ENCODE measurements around the gene PCBP3. TPM values are rescaled to one million over a fixed set of nuclear protein-coding genes. Genes with fewer than 3 reads are reported as not detected.

The PCBP3 gene
- total and polyA plus RNA-seq, 2 of the 8 experiments (the other 6 are each of a cell fraction or from before 2014, with no cell fraction given): 3.5 to 6.3 TPM

DNA sequence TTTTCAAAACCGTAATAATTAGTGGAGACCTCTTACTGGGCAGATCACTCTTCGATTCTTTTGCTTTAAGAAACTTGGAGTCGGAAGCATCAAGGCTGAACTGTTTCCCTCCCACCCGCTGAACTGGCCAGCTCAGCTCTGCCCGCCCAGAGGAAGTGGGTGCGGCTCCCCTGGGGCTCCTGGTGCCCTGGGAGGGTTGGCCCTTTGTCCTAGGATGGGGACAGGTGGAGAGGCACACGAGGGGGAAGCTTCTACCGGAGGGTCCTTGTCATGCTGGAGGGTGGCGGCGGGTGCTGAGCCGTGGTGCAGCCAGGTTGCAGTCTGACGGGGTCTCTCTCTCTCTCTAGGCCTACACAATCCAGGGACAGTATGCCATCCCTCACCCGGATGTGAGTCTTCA lies 273.7 kb downstream of the PCBP3 start:
- no peak overlapping the region for H3K14ac ChIP-seq (ENCODE audit: insufficient read length)
- no peak overlapping the region for H4K91ac ChIP-seq (replicated peaks; ENCODE audit: insufficient read length, low read length)
- no peak overlapping the region for H2AK5ac ChIP-seq (ENCODE audit: low read depth, low read length)
- H3K4me2 ChIP-seq (ENCODE audit: insufficient read depth in 1 of 2, low read depth in 2 of 2, low read length in 2 of 2): no peak overlapping the region
- H3K4me1 ChIP-seq (replicated peaks in 1 of 4; ENCODE audit: control insufficient read depth in 3 of 4, insufficient read depth in 4 of 4, low read length in 3 of 4): no peaks in the 10 kb centered on the region
- no peak overlapping the region for H3K9ac ChIP-seq (replicated peaks in 1 of 4; ENCODE audit: extremely low read depth in 1 of 4, low read depth in 3 of 4, low read length in 3 of 4)
- no peaks in the 10 kb centered on the region for H3K23me2 ChIP-seq (ENCODE audit: low read depth, low read length)
- no peak for DNase-seq (ENCODE audit: low read depth in 1 of 2, low spot score in 2 of 2)
- no peaks in the 10 kb centered on the region for H3K79me2 ChIP-seq (ENCODE audit: control insufficient read depth in 1 of 2, insufficient read depth in 2 of 2, low read length in 2 of 2)
- H2BK120ac ChIP-seq (replicated peaks; ENCODE audit: low read depth, low read length): no peak overlapping the region
- H3K18ac ChIP-seq (ENCODE audit: extremely low read depth, low read length): no peak overlapping the region
- ChIA-PET POLR2A (ENCODE audit: partially characterized antibody) (no interaction called here), CTCF (ENCODE audit: partially characterized antibody) (interaction anchor here (0.9 to 1.6 kb wide), 2 partner anchors 12 to 54 kb away, joined by 3 read pairs; no protein-coding TSS in a partner anchor)
- no peak overlapping the region for H4K8ac ChIP-seq (ENCODE audit: extremely low read depth, insufficient read depth, low read length)
- no peak overlapping the region for H3K23ac ChIP-seq (ENCODE audit: insufficient read length)
- no peak overlapping the region for H3K56ac ChIP-seq (replicated peaks; ENCODE audit: insufficient read length, low read depth, low read length)
- H3K79me1 ChIP-seq (ENCODE audit: low read depth, low read length): no peaks in the 10 kb centered on the region; the same call in 1 of the 2 replicates
- H3K4me3 ChIP-seq (ENCODE audit: extremely low read depth in 1 of 4, insufficient read depth in 2 of 4, low read depth in 3 of 4, low read length in 4 of 4): no peak overlapping the region
- 87% methylated on average over 9 of the region's 13 CpGs; no CpG with 5 or more reads in 1 of the 2 experiments for WGBS, 2 experiments (ENCODE audit: extremely low coverage in 1 of 2, insufficient coverage in 1 of 2, insufficient read length in 1 of 2, insufficient replicate concordance in 2 of 2, low coverage in 1 of 2, low lambda C conversion rate in 2 of 2, missing lambda C conversion rate in 1 of 2)
- H3K9me3 ChIP-seq (ENCODE audit: insufficient read depth in 2 of 2, low read depth in 1 of 2, low read length in 1 of 2): no peaks in the 10 kb centered on the region
- H2BK20ac ChIP-seq (ENCODE audit: low read length): no peak overlapping the region
- H3K27ac ChIP-seq (ENCODE audit: low read depth, low read length): no peak overlapping the region
- no peak overlapping the region for H3K4ac ChIP-seq (replicated peaks; ENCODE audit: insufficient read length, low read depth, low read length)
- H2AFZ ChIP-seq (ENCODE audit: low read length): no peak overlapping the region
- no peak overlapping the region for H2BK5ac ChIP-seq (ENCODE audit: low read depth, low read length)
- no peak overlapping the region for H4K5ac ChIP-seq (ENCODE audit: insufficient read length, low read depth, low read length)
- FAIRE-seq: no peak
- H3K27me3 ChIP-seq (replicated peaks in 1 of 4; ENCODE audit: control insufficient read depth in 3 of 4, extremely low read depth in 1 of 4, insufficient read depth in 3 of 4, low read length in 3 of 4): peaks cover 0 to 4% (median 0%) of the 10 kb centered on the region in 4 experiments; a peak in 1 of 7 replicates
- no peak overlapping the region for H2BK15ac ChIP-seq (ENCODE audit: low read length)
- no peak overlapping the region for H2BK12ac ChIP-seq (ENCODE audit: low read depth, low read length)
- H4K20me1 ChIP-seq (replicated peaks in 1 of 2; ENCODE audit: control insufficient read depth in 1 of 2, insufficient read depth in 2 of 2, low read length in 2 of 2): peaks cover 0 to under 1% of the 10 kb centered on the region in 2 experiments
- H3K36me3 ChIP-seq (ENCODE audit: control insufficient read depth in 2 of 4, insufficient read depth in 4 of 4, low read length in 3 of 4): no peaks in the 10 kb centered on the region
- no peak for TF ChIP-seq MAX (IDR thresholded peaks at IDR 0.05)
- no peak for TF ChIP-seq ZNF274 (IDR thresholded peaks at IDR 0.05; ENCODE audit: borderline replicate concordance, extremely low read depth, low read length)
- no peak for TF ChIP-seq SP1 (IDR thresholded peaks at IDR 0.05; ENCODE audit: low read depth, low read length)
- TF ChIP-seq RAD21 (IDR thresholded peaks at IDR 0.05 in 1 of 2, conservative IDR thresholded peaks at IDR 0.05 in 1 of 2; ENCODE audit: low read depth in 2 of 2, low read length in 2 of 2): no peak
- no peak for TF ChIP-seq SRF (IDR thresholded peaks at IDR 0.05; ENCODE audit: low read depth, low read length)
- no peak for TF ChIP-seq TAF7 (optimal IDR thresholded peaks at IDR 0.05; ENCODE audit: borderline replicate concordance, low read depth, low read length)
- TF ChIP-seq CBX8 (IDR thresholded peaks at IDR 0.05; ENCODE audit: borderline replicate concordance, low read depth, low read length): no peak
- TF ChIP-seq MAFK (IDR thresholded peaks at IDR 0.05; ENCODE audit: low read depth, low read length): no peak
- TF ChIP-seq POLR2A (IDR thresholded peaks at IDR 0.05; ENCODE audit: control extremely low read depth in 1 of 2, low read depth in 2 of 2, low read length in 2 of 2): no peak
- no peak for TF ChIP-seq EZH2 (IDR thresholded peaks at IDR 0.05; ENCODE audit: low read depth, low read length, severe bottlenecking)
- TF ChIP-seq TEAD4 (IDR thresholded peaks at IDR 0.05; ENCODE audit: low read depth, low read length): no peak
- no peak for TF ChIP-seq SUZ12 (IDR thresholded peaks at IDR 0.05; ENCODE audit: low read length)
- no peak for TF ChIP-seq EGR1 (IDR thresholded peaks at IDR 0.05; ENCODE audit: borderline replicate concordance, low read depth, low read length)
- no peak for TF ChIP-seq RFX5 (IDR thresholded peaks at IDR 0.05; ENCODE audit: borderline replicate concordance, low read depth, low read length)
- no peak for TF ChIP-seq CHD1 (IDR thresholded peaks at IDR 0.05; ENCODE audit: low read depth, low read length)
